ENCODE data around the gene THADA. TPM values are rescaled to one million over a fixed set of nuclear protein-coding genes. Genes with fewer than 3 reads are reported as not detected.

THADA gene
- total RNA-seq, 1 donor from 2014 or later, result 29.3 TPM

DNA sequence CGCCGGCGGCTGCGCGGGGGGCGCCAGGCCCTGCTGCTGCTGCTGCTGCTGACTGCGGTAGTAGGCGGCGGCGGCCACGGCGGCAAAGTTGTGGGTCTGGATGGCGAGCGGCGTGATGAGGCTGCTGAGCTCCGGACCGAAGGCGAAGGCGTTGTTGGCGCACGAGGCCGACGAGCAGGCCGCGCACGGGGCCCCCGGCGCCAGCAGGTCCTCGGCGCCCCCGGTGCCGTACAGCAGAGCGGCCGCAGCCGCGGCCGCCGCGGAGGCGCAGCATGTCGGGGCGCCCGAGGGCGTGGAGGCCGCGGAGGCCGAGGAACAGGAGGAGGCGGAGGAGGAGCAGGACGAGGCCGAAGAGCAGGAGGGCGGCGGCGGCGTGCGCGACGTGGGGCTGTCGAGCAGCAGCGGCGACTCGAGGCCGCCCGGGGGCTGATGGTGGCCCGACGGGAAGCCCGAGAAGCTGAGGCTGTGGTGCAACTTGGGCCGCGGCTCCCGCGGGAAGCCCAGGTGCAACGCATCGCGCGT, 371.2 kb downstream of the THADA start:
- peaks cover 54% of the 10 kb centered on the region for H3K4me1 ChIP-seq
- no peak overlapping the region for H2AFZ ChIP-seq (replicated peaks)
- Mint-ChIP-seq H3K27me3 (ENCODE audit: insufficient read depth, low read depth) (peaks cover 3% of the 10 kb centered on the region), H3K36me3 (peaks cover 8% of the 10 kb centered on the region), H3K4me3 (peak overlapping the region; percentile 95), H3K4me1 (peaks cover 57% of the 10 kb centered on the region), H3K27ac (no peak overlapping the region), H3K9me3 (no peaks in the 10 kb centered on the region)
- DNase-seq (ENCODE audit: low spot score), result peak; percentile 64
- H3K4me3 ChIP-seq, result peak overlapping the region; percentile 83
- H4K20me1 ChIP-seq (ENCODE audit: low read depth), result peaks cover 49% of the 10 kb centered on the region
- peak overlapping the region; percentile 46 for H3K27ac ChIP-seq
- peaks cover 87% of the 10 kb centered on the region for H3F3A ChIP-seq (ENCODE audit: low read depth)
- H3K36me3 ChIP-seq, result no peaks in the 10 kb centered on the region
- no peak for TF ChIP-seq EZH2phosphoT487 (IDR thresholded peaks at IDR 0.05)
- TF ChIP-seq, protein P1, sequence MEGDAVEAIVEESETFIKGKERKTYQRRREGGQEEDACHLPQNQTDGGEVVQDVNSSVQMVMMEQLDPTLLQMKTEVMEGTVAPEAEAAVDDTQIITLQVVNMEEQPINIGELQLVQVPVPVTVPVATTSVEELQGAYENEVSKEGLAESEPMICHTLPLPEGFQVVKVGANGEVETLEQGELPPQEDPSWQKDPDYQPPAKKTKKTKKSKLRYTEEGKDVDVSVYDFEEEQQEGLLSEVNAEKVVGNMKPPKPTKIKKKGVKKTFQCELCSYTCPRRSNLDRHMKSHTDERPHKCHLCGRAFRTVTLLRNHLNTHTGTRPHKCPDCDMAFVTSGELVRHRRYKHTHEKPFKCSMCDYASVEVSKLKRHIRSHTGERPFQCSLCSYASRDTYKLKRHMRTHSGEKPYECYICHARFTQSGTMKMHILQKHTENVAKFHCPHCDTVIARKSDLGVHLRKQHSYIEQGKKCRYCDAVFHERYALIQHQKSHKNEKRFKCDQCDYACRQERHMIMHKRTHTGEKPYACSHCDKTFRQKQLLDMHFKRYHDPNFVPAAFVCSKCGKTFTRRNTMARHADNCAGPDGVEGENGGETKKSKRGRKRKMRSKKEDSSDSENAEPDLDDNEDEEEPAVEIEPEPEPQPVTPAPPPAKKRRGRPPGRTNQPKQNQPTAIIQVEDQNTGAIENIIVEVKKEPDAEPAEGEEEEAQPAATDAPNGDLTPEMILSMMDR (IDR thresholded peaks at IDR 0.05), result no peak
- TF ChIP-seq EZH2 (IDR thresholded peaks at IDR 0.05), result no peak
- H3K27me3 ChIP-seq, result no peaks in the 10 kb centered on the region
- peaks cover 67% of the 10 kb centered on the region for H3K79me2 ChIP-seq (ENCODE audit: low read depth)
- H3K9me3 ChIP-seq (ENCODE audit: low read depth), result no peaks in the 10 kb centered on the region
- peak overlapping the region; percentile 87 for H3K4me2 ChIP-seq
- no peak overlapping the region for H3K9ac ChIP-seq

DNA sequence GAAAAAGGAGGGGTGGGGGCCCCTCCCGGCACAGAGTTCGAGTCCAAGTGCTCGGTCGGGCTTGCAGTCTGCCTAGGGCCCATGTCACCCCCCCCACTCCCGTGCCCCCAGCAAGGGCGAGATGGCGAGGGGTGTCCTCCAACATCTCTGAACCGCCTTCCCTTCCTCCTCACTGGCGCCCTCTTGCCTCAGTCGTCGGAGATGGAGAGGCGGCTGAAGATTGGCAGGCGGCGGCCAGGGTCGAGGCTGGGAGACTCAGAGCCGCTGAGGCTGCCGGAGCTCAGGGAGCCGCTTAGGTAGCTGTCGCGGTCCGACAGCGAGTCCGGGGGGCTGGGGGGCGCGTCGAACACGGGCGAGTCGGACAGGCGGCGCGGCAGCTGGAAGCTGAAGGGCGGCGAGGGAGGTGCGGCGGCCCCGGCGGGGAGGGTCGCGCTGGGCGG, 371.7 kb downstream of the THADA start:
- H3K36me3 ChIP-seq, result no peaks in the 10 kb centered on the region
- H2AFZ ChIP-seq (replicated peaks), result no peak overlapping the region
- H3K9me3 ChIP-seq (ENCODE audit: low read depth), result no peaks in the 10 kb centered on the region
- peaks cover 86% of the 10 kb centered on the region for H3F3A ChIP-seq (ENCODE audit: low read depth)
- peak; percentile 91 for DNase-seq (ENCODE audit: low spot score)
- TF ChIP-seq, protein P1 (IDR thresholded peaks at IDR 0.05), result peak; percentile 64
- no peak for TF ChIP-seq EZH2 (IDR thresholded peaks at IDR 0.05)
- no peak overlapping the region for H3K9ac ChIP-seq
- peaks cover 67% of the 10 kb centered on the region for H3K79me2 ChIP-seq (ENCODE audit: low read depth)
- Mint-ChIP-seq H3K27me3 (ENCODE audit: insufficient read depth, low read depth) (peaks cover 4% of the 10 kb centered on the region), H3K4me1 (peaks cover 57% of the 10 kb centered on the region), H3K9me3 (no peaks in the 10 kb centered on the region), H3K4me3 (peak overlapping the region; percentile 95), H3K36me3 (peaks cover 8% of the 10 kb centered on the region), H3K27ac (peak overlapping the region; percentile 92)
- H3K4me3 ChIP-seq, result peak overlapping the region; percentile 83
- H4K20me1 ChIP-seq (ENCODE audit: low read depth), result peaks cover 49% of the 10 kb centered on the region
- H3K27ac ChIP-seq, result peak overlapping the region; percentile 46
- peaks cover 59% of the 10 kb centered on the region for H3K4me1 ChIP-seq
- H3K27me3 ChIP-seq, result no peaks in the 10 kb centered on the region
- peak overlapping the region; percentile 87 for H3K4me2 ChIP-seq

DNA sequence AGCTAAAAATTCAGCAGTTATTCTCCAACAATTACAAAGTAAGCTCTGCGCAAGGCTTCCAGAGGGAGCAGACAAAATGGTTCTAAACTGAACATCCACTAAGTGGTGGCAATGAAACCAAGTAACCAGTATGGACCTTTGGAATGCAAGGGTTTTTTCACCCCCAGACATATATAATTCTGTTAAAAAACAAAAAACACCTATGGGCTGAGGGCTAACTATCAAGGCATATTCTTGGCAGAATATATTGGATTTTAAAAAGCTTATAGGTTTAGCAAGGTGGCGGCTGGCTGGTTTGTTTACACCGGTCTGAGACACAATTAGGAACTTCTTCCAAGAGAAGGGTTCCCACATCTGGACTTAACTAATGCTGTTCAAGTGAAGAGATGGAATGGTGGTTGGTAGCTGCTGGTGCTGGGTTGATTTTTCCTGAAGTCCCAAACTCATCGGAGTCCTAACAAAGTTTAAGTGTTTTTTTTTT, 372.3 kb downstream of the THADA start:
- peak overlapping the region; percentile 87 for H3K4me2 ChIP-seq
- peak overlapping the region; percentile 95 for H3K4me3 Mint-ChIP-seq
- H3K4me3 ChIP-seq, result peak overlapping the region; percentile 83
- no peak overlapping the region for H3K9ac ChIP-seq
- H3K27ac Mint-ChIP-seq, result peak overlapping the region; percentile 36
- peaks cover 58% of the 10 kb centered on the region for H3K4me1 ChIP-seq
- H3K9me3 ChIP-seq (ENCODE audit: low read depth), result no peaks in the 10 kb centered on the region
- H3F3A ChIP-seq (ENCODE audit: low read depth), result peaks cover 86% of the 10 kb centered on the region
- H3K27ac ChIP-seq, result no peak overlapping the region
- no peaks in the 10 kb centered on the region for H3K36me3 ChIP-seq
- TF ChIP-seq, protein P1 (IDR thresholded peaks at IDR 0.05), result no peak
- no peak for TF ChIP-seq EZH2 (IDR thresholded peaks at IDR 0.05)
- TF ChIP-seq EZH2phosphoT487 (IDR thresholded peaks at IDR 0.05), result no peak
- H3K79me2 ChIP-seq (ENCODE audit: low read depth), result peaks cover 67% of the 10 kb centered on the region
- H3K36me3 Mint-ChIP-seq, result peaks cover 8% of the 10 kb centered on the region
- peaks cover 4% of the 10 kb centered on the region for H3K27me3 Mint-ChIP-seq (ENCODE audit: insufficient read depth, low read depth)
- no peaks in the 10 kb centered on the region for H3K9me3 Mint-ChIP-seq
- H3K27me3 ChIP-seq, result no peaks in the 10 kb centered on the region
- peaks cover 49% of the 10 kb centered on the region for H4K20me1 ChIP-seq (ENCODE audit: low read depth)
- H2AFZ ChIP-seq (replicated peaks), result no peak overlapping the region
- H3K4me1 Mint-ChIP-seq, result peaks cover 57% of the 10 kb centered on the region
- DNase-seq (ENCODE audit: low spot score), result no peak

Measured in neural progenitor cell (in vitro differentiated cells).